KMS-11 (cell line): Measurements from ENCODE around the gene CIB2.

Experiments
- H2AFZ ChIP-seq: fragments of 200-600 bp; sonication (generic); 2 replicates; pipeline ENCODE4 v1.6.1; 2016; ENCODE audit warnings: antibody characterized with exemption, mixed run types, low read depth
- H3K27ac ChIP-seq: fragments of 200-600 bp; sonication (generic); 2 replicates; pipeline ENCODE4 v1.6.1; 2016; ENCODE audit warnings: mild to moderate bottlenecking, mixed run types
- H3K27me3 ChIP-seq: fragments of 200-600 bp; sonication (generic); 2 replicates; pipeline ENCODE4 v1.6.1; 2017; ENCODE audit warnings: mild to moderate bottlenecking, low read depth, mixed run types, moderate library complexity; ENCODE audit not compliant: insufficient read depth
- H3K36me3 ChIP-seq: fragments of 200-600 bp; sonication (generic); 2 replicates; pipeline ENCODE4 v1.6.1; 2017; ENCODE audit warnings: mild to moderate bottlenecking, mixed run types; ENCODE audit not compliant: insufficient read depth
- H3K4me1 ChIP-seq: fragments of 200-600 bp; sonication (generic); 2 replicates; pipeline ENCODE4 v1.6.1; 2016; ENCODE audit warnings: mild to moderate bottlenecking, low read depth, mixed run types; ENCODE audit not compliant: poor library complexity, severe bottlenecking
- H3K4me2 ChIP-seq: fragments of 200-600 bp; sonication (generic); 2 replicates; pipeline ENCODE4 v1.7.0; 2016; ENCODE audit warnings: mild to moderate bottlenecking, mixed run types
- H3K4me3 ChIP-seq: fragments of 200-600 bp; sonication (generic); IDR thresholded peaks from 2 replicates; pipeline ENCODE4 v1.6.1; 2017; ENCODE audit warnings: low read depth, low read length, mixed read lengths; ENCODE audit not compliant: insufficient read depth
- H3K79me2 ChIP-seq: fragments of 200-600 bp; sonication (generic); 2 replicates; pipeline ENCODE4 v1.6.1; 2016; ENCODE audit warnings: low read depth, mixed run types; ENCODE audit not compliant: insufficient read depth
- H3K9ac ChIP-seq: fragments of 200-600 bp; sonication (generic); 2 replicates; pipeline ENCODE4 v1.6.1; 2016; ENCODE audit warnings: mild to moderate bottlenecking, mixed run types
- H4K20me1 ChIP-seq: fragments of 200-600 bp; sonication (generic); 2 replicates; pipeline ENCODE4 v1.6.1; 2016; ENCODE audit warnings: mild to moderate bottlenecking, mixed run types; ENCODE audit not compliant: insufficient read depth
- TF ChIP-seq, protein P1 (sequence below): fragments of 200-600 bp; sonication (generic); conservative IDR thresholded peaks from 2 replicates; pipeline ENCODE4 v1.6.1; 2017; ENCODE audit warnings: low read depth, mild to moderate bottlenecking, antibody characterized with exemption, low read length, moderate library complexity, mixed read lengths

CIB2 gene

GRCh38 chr15:78177447-78177873 lies 46.2 kb upstream of the CIB2 start:
- H2AFZ ChIP-seq, result no peak overlapping the region

GRCh38 chr15:78175330-78175729 lies 44.1 kb upstream of the CIB2 start:
- H3K36me3 ChIP-seq, result no peaks in the 10 kb centered on the region
- no peak overlapping the region for H3K9ac ChIP-seq
- no peaks in the 10 kb centered on the region for H3K27me3 ChIP-seq
- TF ChIP-seq, protein P1, sequence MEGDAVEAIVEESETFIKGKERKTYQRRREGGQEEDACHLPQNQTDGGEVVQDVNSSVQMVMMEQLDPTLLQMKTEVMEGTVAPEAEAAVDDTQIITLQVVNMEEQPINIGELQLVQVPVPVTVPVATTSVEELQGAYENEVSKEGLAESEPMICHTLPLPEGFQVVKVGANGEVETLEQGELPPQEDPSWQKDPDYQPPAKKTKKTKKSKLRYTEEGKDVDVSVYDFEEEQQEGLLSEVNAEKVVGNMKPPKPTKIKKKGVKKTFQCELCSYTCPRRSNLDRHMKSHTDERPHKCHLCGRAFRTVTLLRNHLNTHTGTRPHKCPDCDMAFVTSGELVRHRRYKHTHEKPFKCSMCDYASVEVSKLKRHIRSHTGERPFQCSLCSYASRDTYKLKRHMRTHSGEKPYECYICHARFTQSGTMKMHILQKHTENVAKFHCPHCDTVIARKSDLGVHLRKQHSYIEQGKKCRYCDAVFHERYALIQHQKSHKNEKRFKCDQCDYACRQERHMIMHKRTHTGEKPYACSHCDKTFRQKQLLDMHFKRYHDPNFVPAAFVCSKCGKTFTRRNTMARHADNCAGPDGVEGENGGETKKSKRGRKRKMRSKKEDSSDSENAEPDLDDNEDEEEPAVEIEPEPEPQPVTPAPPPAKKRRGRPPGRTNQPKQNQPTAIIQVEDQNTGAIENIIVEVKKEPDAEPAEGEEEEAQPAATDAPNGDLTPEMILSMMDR, result no peak
- H2AFZ ChIP-seq, result no peak overlapping the region
- peak overlapping the region; percentile 76 for H3K4me2 ChIP-seq
- H3K27ac ChIP-seq, result 0 out of 2 replicates have a peak overlapping the region, but pooled peaks have one; percentile 18
- no peaks in the 10 kb centered on the region for H3K79me2 ChIP-seq
- H4K20me1 ChIP-seq, result no peaks in the 10 kb centered on the region
- no peak overlapping the region for H3K4me3 ChIP-seq
- peaks cover 60% of the 10 kb centered on the region for H3K4me1 ChIP-seq

More at GRCh38 chr15:78177447-78177873, 46.2 kb upstream of the CIB2 start:
- TF ChIP-seq, protein P1, result peak; percentile 77
- Histone ChIP-seq H3K4me3 (no peak overlapping the region), H3K27me3 (no peaks in the 10 kb centered on the region), H3K79me2 (no peaks in the 10 kb centered on the region), H4K20me1 (no peaks in the 10 kb centered on the region), H3K4me1 (peaks cover 39% of the 10 kb centered on the region), H3K36me3 (no peaks in the 10 kb centered on the region), H3K4me2 (no peak overlapping the region), H3K9ac (no peak overlapping the region), H3K27ac (no peak overlapping the region)

- Histone ChIP-seq H3K4me2 (peak overlapping the region; percentile 76), H4K20me1 (no peaks in the 10 kb centered on the region), H3K4me3 (no peak overlapping the region), H3K4me1 (peaks cover 68% of the 10 kb centered on the region), H3K27me3 (no peaks in the 10 kb centered on the region), H2AFZ (peak overlapping the region; percentile 44; the same call in 1 of the 2 replicates), H3K36me3 (no peaks in the 10 kb centered on the region), H3K79me2 (no peaks in the 10 kb centered on the region), H3K9ac (no peak overlapping the region), H3K27ac (0 out of 2 replicates have a peak overlapping the region, but pooled peaks have one; percentile 18)
- TF ChIP-seq, protein P1, result no peak
These were observed 43.2 kb upstream of the CIB2 start for GRCh38 chr15:78174401-78174800.

DNA sequence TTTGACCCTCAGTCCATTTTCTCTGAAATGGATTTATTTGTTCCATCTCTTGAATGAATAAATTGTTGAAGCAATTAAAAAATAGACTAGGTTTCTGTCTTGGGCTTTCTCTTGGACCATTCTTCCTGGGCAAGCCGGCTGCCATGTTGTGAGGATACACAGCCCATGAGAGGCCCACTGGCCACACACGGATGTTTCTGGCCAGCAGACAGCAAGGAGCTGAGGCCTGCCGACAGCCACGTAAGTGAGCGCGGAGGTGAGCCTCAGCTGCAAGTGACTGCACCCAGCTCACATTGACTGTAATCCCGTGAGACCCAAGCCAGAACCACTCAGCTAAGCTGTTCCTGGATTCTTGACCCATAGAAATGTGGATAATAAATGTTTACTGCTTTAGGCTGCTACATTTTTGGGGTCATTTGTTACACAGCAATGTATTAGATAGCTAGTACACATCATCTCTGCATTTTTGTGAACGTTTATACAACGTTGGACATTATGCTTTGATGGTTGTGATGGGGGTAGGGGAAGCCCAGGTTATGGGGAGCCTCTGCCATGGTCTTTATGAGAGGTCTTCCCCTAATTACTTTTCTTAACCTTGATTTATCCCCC lies 40.7 kb upstream of the CIB2 start:
- no peaks in the 10 kb centered on the region for H3K36me3 ChIP-seq

More for the DNA sequence above, 40.7 kb upstream of the CIB2 start:
- Histone ChIP-seq H2AFZ (no peak overlapping the region), H3K27me3 (no peaks in the 10 kb centered on the region), H3K27ac (peak overlapping the region; percentile 45; the same call in 1 of the 2 replicates), H3K79me2 (no peaks in the 10 kb centered on the region), H3K9ac (no peak overlapping the region), H3K4me3 (no peak overlapping the region), H3K4me1 (peaks cover 88% of the 10 kb centered on the region), H3K4me2 (peak overlapping the region; percentile 52; the same call in 1 of the 2 replicates), H4K20me1 (no peaks in the 10 kb centered on the region)
- TF ChIP-seq, protein P1, result no peak
